Erythroblast (primary cell): ENCODE data around the gene PRPF6.

Source experiments
- GATA1 ChIP-seq: IDR thresholded peaks from 2 replicates; pipeline ENCODE4 v1.6.1; 2011; ENCODE audit warnings: low read depth, mild to moderate bottlenecking, control low read depth, low read length, moderate library complexity
- POLR2A ChIP-seq: IDR thresholded peaks from 2 replicates; pipeline ENCODE4 v1.6.1; 2011; ENCODE audit warnings: mild to moderate bottlenecking, low read length

GRCh38 chr20:63946986-63947637 is 33.8 kb upstream of the PRPF6 start:
- TF ChIP-seq POLR2A (no peak), GATA1 (no peak)
